NOMO-1 treated with dmso at 0.1 percent for 144 hours (cell line): Measurements from ENCODE around the gene POLR2A.
"Not testable (repeated sequence)": the region's sequence is repeated elsewhere in the genome, so short reads cannot be mapped to it uniquely, and the experiment has no call there.

Experiments used
- DNase-seq: peaks from one replicate; lab custom pipeline; 2025; ENCODE audit not compliant: unreplicated experiment; lab: John Stamatoyannopoulos, UW

POLR2A gene

GRCh38 chr17:7460850-7461660, 23.1 kb upstream of the POLR2A start:
- DNase-seq, result no peak

DNA sequence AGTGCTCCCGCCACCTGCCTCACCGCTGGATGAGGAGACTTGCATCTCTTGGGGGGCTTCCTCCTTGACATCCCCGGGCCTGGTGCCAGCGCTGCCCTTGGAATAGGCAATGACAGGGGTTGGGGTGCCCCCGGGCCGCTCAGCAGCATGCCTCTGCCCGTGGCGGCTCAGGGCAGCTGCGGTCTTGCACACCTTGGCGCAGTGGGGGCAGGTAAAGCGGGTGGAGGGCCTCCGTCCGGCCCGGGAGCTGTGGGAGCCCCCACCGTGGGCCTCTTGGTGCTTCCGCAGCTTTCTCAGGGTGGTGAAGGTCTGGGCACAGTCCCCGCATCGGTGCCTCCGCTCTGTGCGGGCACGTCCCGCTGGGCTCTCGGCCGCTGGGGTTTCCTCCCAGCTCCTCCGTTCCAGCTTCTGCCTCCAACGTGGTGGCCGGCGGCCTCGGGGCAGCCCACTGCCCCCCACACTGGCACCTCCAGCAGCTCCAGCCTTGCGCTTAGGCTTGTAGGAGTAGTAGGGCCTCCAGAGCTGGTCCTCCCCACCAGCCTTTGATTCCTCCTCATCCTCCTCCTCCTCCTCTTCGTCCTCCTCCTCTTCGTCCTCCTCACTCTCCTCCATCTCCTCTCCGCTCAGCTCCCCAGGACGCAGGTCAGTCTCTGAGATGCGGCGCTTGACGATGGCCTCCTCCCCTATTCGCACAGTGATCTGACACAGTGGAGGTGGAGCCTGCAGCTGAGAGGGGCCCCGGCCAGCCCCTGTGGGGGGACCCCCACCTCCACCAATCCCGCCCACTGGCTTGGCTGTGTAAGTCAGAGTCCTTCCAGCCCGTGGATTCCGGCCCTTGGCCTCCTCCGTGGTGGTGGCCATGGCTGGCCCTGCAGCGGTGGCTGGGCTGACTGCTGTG, 21.4 kb upstream of the POLR2A start:
- no peak for DNase-seq

GRCh38 chr17:7463372-7463846, 20.8 kb upstream of the POLR2A start:
- no peak for DNase-seq

GRCh38 chr17:7464081-7464480, 20.1 kb upstream of the POLR2A start:
- no peak for DNase-seq

DNA sequence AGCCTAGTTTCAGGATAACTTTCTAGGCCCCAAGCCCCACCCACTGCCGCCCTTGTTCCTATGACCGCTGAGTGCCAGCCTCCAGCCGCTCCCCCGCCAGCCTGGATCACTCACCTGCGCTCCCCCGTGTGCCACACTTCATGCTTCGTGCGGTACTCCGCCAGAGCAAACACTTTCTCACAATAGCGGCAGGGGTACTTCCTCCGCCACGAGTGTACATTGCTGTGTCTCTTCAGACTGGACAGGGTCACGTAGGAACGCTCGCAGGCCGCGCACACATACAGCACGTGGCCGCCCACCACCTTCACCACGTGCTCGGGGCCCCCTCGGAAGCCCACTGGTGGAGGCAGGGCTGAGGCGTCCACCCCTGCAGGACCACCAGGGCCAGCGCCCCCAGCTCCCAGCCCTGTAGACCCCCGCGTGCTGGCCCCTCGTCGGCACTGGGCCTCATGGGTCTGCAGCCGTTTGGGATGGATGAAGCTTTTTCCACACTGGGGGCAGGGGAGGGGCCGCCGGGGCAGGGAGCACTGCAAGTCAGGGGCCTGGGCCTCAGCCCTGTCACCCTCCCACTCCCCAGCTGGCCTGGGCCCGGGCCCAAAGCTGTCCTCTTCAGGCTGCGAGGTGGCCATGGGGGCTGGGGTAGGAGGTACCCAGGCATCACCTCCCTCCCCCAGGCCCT, 18.4 kb upstream of the POLR2A start:
- no peak for DNase-seq

DNA sequence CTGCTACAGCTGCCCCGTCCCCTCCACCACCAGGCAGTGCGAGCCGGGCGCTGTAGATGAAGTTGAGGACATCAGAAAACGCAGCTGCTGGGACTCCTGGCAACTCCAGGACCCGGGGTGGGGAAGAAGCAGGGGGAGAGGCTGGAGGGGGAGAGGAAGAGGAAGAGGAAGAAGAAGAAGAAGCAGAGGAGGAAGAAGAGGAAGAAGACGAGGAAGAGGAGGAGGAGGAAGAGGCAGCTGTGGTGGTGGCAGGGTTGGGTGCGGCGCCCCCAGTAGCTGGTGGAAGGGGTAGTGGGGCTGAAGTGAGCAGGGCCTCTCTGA, 17.9 kb upstream of the POLR2A start:
- DNase-seq, result no peak

GRCh38 chr17:7466639-7467341, 17.4 kb upstream of the POLR2A start:
- DNase-seq, result no peak

- DNase-seq, result no peak
Measured at GRCh38 chr17:7467498-7467897, 16.7 kb upstream of the POLR2A start.

DNA sequence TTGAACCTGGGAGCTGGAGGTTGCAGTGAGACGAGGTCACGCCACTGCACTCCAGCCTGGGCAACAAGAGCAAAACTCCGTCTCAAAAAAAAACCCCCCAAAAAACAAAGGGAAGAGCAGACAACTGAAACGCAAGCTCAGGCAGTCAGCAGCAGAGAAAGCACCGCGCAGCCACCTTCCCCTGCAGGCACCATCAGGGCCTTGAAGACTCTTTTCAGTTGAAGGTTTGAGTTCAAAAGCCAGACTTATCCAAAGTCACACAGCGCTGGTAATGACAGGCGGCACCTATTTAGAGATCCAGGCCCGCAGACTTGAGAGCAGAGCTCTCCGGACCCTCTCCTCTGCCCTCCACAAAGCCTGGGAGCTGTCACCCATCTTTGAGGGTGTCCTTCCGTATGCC, 15.9 kb upstream of the POLR2A start:
- DNase-seq, result no peak

GRCh38 chr17:7468804-7469389, 15.3 kb upstream of the POLR2A start:
- no peak for DNase-seq

DNA sequence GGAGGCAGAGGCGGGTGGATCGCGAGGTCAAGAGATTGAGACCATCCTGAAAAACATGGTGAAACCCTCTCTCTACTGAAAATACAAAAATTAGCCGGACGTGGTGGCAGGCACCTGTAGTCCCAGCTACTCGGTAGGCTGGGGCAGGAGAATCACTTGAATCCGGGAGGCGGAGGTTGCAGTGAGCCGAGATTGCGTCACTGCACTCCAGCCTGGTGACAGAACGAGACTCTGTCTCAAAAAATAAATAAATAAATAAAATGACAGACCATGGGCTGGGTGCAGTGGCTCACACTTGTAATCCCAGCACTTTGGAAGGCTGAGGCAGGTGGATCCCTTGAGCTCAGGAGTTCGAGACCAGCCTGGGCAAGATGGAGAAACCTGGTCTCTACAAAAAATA, 14.3 kb upstream of the POLR2A start:
- DNase-seq, result not testable (repeated sequence)

DNA sequence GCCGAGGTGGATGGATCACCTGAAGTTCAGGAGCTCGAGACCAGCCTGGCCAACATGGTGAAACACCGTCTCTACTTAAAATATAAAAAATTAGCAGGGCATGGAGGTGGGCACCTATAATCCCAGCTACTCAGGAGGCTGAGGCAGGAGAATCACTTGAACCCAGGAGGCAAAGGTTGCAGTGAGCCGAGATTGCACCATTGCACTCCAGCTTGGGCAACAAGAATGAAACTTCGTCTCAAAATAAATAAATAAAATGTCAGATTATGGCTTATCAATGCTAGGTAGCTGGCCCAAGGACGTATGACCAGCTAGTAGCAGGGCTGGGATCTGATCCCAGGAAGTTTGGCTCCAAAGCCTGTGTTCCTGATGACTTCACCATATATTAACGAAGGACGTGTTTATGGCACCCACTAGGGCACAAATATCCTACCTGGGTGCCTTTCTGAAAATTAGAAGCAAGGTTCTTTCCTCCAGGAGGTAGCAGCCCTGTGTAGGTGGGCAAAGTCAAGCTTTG, 13.7 kb upstream of the POLR2A start:
- DNase-seq, result not testable (repeated sequence)

GRCh38 chr17:7471729-7472128, 12.4 kb upstream of the POLR2A start:
- DNase-seq, result no peak

DNA sequence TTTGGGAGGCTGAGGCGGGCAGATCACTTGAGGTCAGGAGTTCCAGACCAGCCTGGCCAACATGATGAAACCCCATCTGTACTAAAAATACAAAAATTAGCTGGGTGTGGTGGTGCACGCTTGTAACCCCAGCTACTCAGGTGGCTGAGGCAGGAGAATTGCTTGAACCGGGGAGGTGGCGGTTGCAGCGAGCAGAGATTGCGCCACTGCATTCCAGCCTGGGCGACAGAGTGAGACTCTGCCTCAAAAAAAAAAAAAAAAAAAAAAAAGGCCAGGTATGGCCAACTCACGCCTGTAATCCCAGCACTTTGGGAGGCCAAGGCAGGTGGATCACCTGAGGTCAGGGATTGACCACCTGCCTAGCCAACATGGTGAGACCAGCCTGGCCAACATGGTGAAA, 9.4 kb upstream of the POLR2A start:
- not testable (repeated sequence) for DNase-seq

GRCh38 chr17:7475764-7476422, 8.3 kb upstream of the POLR2A start:
- no peak for DNase-seq

GRCh38 chr17:7476494-7476893, 7.7 kb upstream of the POLR2A start:
- DNase-seq, result no peak

DNA sequence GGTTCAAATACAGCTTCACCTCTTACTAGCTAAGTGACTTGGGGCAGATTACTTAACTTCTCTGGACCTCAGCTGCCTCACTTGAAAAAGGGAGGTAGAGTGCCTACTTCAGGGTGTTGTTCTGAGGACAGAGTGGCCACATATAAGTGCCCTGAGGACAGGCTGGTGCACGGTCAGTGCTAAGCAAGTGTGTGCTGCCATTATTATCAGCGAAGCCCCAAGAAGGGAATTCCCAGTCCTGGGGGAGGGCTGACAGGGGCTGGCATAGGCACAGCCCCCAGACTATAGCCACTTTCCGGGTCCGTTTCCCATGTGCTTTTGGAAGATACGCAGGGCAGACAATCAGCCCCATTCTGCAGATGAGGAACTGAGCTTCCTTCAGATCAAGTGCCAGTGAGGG, 7.2 kb upstream of the POLR2A start:
- DNase-seq, result no peak

GRCh38 chr17:7477392-7478275, 6.5 kb upstream of the POLR2A start:
- DNase-seq, result peak; percentile 51
